ENCODE data around the gene ITIH4.

ITIH4 gene

DNA sequence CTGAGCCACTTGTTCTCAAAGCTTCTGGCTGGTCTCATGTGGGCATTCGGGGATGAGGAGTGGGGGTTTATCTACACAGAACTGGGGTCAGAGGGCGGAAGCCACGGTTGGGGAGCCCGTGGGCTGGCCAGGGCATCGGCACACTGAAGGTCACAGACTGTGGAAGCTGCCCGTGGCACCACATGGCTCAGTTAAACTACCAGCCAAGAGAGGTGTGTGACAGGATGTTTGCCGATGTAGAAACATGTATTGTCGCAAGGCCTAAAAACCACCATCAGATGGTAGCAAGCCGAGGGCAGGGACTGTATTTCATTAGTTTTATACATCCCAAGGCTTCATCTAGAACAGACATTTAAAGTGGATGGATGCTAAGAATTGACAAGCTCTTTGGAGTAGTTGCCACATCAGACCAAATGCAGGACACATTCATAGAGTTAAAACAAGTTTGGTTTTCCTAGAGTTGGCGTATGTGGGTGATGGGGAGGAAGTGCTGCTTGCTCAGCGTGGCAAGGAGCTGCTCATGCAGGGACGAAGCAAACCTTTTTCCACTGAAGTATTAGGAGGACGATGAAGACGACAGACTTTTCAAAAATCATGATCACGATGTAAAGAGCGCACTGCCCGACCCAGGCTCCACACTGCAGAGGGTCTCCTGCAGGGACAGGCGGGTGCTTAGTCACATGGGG is 14.0 kb upstream of the ITIH4 start:
- Histone ChIP-seq H3K9ac (ENCODE audit: low read depth, low read length) (no peak overlapping the region), H3K4me1 (ENCODE audit: insufficient read depth, low read length) (no peaks in the 10 kb centered on the region; the same call in 1 of the 2 replicates), H3K9me3 (ENCODE audit: control insufficient read depth, insufficient read depth, low read length) (no peaks in the 10 kb centered on the region), H3K36me3 (ENCODE audit: insufficient read depth, low read length) (peaks cover 7% of the 10 kb centered on the region; the same call in 1 of the 2 replicates)

GRCh38 chr3:52843881-52844280 is 13.4 kb upstream of the ITIH4 start:
- Histone ChIP-seq H3K9ac (ENCODE audit: low read depth, low read length) (no peak overlapping the region), H3K9me3 (ENCODE audit: control insufficient read depth, insufficient read depth, low read length) (no peaks in the 10 kb centered on the region), H3K4me1 (ENCODE audit: insufficient read depth, low read length) (no peaks in the 10 kb centered on the region; the same call in 1 of the 2 replicates), H3K36me3 (ENCODE audit: insufficient read depth, low read length) (peaks cover 7% of the 10 kb centered on the region; the same call in 1 of the 2 replicates)

DNA sequence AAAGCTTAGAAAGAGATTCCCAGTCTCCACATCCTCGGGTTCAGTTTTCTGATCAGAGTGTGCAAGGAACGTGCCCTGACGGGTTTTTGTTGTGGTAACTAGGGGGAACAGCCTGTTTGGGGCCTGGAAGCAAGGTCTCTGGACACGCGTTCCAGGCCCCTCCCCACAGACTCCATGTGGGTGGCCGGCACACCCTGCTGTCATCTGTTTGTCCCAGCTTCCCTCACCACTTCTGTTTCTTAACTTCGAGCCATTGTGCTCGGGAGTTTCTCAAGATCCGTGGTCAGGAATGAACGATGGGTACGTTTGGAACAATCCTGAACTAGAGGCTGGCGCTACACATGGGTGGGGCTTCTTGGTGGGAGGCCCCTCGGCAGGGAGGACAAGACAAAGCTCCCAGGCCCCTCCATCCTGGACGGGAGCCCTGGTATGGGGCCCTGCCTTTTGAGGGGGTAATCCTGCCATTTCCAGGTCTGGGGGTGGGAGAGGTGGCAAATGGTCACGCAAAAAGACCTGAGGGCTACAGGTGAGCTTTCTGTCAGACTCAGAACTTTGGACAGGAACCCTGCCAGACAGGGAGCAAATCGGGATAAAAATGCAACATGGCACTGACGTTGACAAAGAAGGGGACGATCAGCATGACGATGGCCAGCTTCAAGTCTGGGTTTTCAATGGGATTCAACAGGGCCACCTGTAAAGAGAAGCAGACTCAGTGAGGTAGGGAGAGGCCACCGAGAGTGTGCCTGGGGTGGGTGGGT is 12.8 kb upstream of the ITIH4 start:
- Histone ChIP-seq H3K9ac (ENCODE audit: low read depth, low read length) (no peak overlapping the region), H3K4me1 (ENCODE audit: insufficient read depth, low read length) (no peaks in the 10 kb centered on the region; the same call in 1 of the 2 replicates)

DNA sequence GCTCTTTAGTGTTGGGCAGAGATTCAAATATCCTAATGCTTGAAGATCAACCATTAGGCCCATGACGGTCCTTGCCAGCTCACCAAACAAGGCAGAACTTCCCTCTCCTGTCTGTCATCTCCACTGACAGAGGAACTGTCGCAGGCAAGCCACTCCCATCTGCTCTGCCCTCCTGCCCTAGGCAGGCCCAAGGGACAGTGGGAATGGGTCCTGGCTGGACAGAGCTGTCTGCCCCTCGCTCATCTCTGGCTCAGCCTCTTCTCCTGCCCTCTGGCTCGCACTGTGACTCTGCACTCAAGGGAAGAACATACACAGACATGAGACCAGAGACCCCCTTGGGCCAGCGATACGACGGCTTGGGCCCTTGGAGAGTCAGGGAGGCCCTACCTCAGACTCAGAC is 12.0 kb upstream of the ITIH4 start:
- Histone ChIP-seq H3K36me3 (ENCODE audit: insufficient read depth, low read length) (no peaks in the 10 kb centered on the region), H3K9me3 (ENCODE audit: control insufficient read depth, insufficient read depth, low read length) (no peaks in the 10 kb centered on the region), H3K9ac (ENCODE audit: low read depth, low read length) (no peak overlapping the region), H3K4me1 (ENCODE audit: insufficient read depth, low read length) (no peaks in the 10 kb centered on the region; the same call in 1 of the 2 replicates)

More for the DNA sequence above, 12.8 kb upstream of the ITIH4 start:
- Histone ChIP-seq H3K36me3 (ENCODE audit: insufficient read depth, low read length) (peaks cover 7% of the 10 kb centered on the region; the same call in 1 of the 2 replicates), H3K9me3 (ENCODE audit: control insufficient read depth, insufficient read depth, low read length) (no peaks in the 10 kb centered on the region)

- Histone ChIP-seq H3K36me3 (ENCODE audit: insufficient read depth, low read length) (no peaks in the 10 kb centered on the region), H3K9ac (ENCODE audit: low read depth, low read length) (no peak overlapping the region), H3K9me3 (ENCODE audit: control insufficient read depth, insufficient read depth, low read length) (no peaks in the 10 kb centered on the region), H3K4me1 (ENCODE audit: insufficient read depth, low read length) (no peaks in the 10 kb centered on the region; the same call in 1 of the 2 replicates)
Measured at GRCh38 chr3:52841981-52842340, 11.5 kb upstream of the ITIH4 start.

DNA sequence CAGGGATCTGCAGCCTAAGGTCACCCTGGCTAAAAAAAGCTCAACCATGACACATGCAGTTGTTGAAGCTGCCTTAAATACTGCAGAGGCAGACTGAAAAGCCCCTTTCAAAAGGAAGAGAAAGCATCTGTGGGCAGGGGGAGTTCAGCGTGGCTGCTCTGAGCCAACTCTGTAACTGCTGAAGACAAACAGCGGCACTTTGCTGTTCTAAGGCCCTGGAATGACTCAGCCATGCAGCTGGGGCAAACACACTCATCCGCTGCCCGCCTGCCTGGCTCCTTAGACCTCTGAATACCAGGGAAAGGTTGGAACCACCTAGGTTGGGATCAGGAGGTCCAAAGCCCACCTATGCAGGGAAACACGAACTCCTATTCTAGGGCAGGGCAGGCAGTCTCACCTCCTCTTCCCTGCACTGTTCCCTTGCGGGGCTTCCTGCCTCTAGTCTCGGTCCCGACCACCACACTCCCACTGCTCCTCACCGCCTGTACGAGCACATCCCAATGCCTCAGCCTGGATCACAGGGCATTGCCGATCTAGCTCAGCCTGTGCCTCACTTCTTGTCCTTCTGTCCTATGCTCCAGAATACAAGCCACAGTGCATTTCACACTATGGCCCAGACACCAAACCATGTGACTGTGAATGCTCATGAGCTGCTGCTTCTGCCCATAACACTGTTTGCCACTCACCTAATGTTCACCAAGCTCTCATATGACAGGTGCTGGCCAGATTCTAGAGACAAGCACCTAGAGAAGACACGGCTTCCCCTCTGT is 10.9 kb upstream of the ITIH4 start:
- H3K9ac ChIP-seq (ENCODE audit: low read depth, low read length), result no peak overlapping the region
- H3K4me1 ChIP-seq (ENCODE audit: insufficient read depth, low read length), result no peaks in the 10 kb centered on the region; the same call in 1 of the 2 replicates
- no peaks in the 10 kb centered on the region for H3K36me3 ChIP-seq (ENCODE audit: insufficient read depth, low read length)
- no peaks in the 10 kb centered on the region for H3K9me3 ChIP-seq (ENCODE audit: control insufficient read depth, insufficient read depth, low read length)

DNA sequence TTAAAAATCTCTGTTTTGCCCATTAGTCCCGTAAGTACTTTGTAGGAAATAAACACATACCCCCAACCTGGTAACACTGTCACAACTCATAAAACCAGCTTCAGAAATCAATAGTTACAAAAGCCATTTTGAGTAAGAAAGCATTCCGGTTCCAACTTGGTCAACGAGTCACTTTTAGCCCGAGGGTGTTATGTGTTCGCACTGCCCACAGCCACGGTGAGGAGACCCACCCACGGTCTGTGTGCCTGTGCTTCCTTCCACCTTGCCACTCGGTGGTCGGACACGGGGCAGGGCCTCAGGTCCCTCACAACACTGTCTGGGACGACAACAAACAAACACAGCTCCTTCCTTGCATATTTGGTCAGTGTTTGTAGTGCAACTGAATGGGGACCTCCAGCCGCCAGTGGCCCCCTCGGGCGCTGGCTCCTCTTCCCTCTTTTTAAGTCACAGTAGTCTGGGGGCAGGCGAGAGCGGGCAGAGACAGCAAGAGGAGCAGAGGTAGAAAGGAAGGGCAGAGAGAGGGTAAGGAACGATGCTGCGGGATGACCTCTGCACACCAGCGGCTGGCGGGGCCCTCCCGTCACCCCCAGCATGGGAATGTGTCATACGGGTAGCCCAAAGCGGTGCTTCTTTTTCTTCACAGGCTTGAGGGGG is 9.5 kb upstream of the ITIH4 start:
- peaks cover 6% of the 10 kb centered on the region; the same call in 1 of the 2 replicates for H3K4me1 ChIP-seq (ENCODE audit: insufficient read depth, low read length)
- no peaks in the 10 kb centered on the region for H3K36me3 ChIP-seq (ENCODE audit: insufficient read depth, low read length)
- no peak overlapping the region for H3K9ac ChIP-seq (ENCODE audit: low read depth, low read length)
- H3K9me3 ChIP-seq (ENCODE audit: control insufficient read depth, insufficient read depth, low read length), result no peaks in the 10 kb centered on the region

GRCh38 chr3:52839268-52839575 is 8.8 kb upstream of the ITIH4 start:
- H3K4me1 ChIP-seq (ENCODE audit: insufficient read depth, low read length), result peaks cover 6% of the 10 kb centered on the region; the same call in 1 of the 2 replicates
- no peaks in the 10 kb centered on the region for H3K36me3 ChIP-seq (ENCODE audit: insufficient read depth, low read length)
- H3K9ac ChIP-seq (ENCODE audit: low read depth, low read length), result no peak overlapping the region
- H3K9me3 ChIP-seq (ENCODE audit: control insufficient read depth, insufficient read depth, low read length), result no peaks in the 10 kb centered on the region

DNA sequence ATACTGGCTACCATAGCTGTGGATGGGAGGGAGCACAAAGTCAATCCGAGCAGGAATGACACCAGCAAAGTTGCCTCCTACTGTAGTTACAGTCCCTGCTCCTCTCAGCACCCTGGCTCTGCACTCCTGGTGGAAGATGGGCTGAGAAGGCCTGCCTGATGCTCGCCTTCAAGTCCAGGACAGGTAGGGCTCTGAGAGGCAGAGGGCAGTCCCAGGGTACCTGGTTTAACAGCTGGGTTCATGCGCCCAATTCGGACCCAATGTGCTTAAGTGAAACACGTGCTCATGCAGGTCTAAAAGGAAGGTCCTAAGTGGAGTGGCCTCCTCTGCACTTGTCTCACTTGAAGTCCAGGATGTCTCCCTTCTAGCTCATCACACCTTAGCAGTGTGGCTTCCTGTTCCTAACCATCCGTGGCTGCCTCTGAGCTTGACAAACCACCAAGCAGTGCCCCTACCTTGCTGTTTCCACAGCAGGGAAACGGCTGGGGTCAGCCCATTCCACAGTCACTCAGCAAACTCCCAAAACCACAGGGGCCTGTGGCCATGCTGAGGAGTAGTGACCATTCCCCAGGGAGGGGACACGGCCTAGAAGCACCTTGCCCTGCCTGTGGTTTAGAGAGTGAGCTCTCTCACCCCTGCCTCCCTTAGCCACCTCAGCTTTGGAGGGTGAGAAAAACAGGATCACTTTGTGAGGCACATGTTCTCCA is 8.2 kb upstream of the ITIH4 start:
- H3K36me3 ChIP-seq (ENCODE audit: insufficient read depth, low read length), result no peaks in the 10 kb centered on the region
- H3K4me1 ChIP-seq (ENCODE audit: insufficient read depth, low read length), result peaks cover 6% of the 10 kb centered on the region; the same call in 1 of the 2 replicates
- H3K9ac ChIP-seq (ENCODE audit: low read depth, low read length), result no peak overlapping the region
- no peaks in the 10 kb centered on the region for H3K9me3 ChIP-seq (ENCODE audit: control insufficient read depth, insufficient read depth, low read length)

DNA sequence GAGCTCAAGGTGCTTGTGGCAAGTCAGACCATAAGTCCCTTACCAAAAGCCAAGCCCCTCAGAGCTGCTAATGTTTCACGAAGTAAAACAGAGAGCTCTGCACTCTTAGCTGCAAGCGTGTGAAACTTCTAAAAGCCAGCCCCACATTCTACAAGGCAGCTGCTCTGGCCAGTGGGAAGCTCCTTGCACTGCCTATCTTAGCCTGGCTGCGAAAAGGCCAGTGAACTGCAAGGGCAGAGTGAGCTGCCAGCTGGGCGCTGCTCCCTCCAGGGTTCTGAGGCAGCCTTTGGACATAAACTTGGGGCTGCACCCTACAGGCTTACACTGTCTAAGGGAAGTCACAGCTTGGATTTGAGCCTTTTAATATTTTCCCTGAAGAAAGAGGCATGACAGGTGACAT is 6.5 kb upstream of the ITIH4 start:
- no peak overlapping the region for H3K9ac ChIP-seq (ENCODE audit: low read depth, low read length)
- no peaks in the 10 kb centered on the region for H3K9me3 ChIP-seq (ENCODE audit: control insufficient read depth, insufficient read depth, low read length)
- peaks cover 6% of the 10 kb centered on the region; the same call in 1 of the 2 replicates for H3K4me1 ChIP-seq (ENCODE audit: insufficient read depth, low read length)
- H3K36me3 ChIP-seq (ENCODE audit: insufficient read depth, low read length), result no peaks in the 10 kb centered on the region

- no peaks in the 10 kb centered on the region for H3K36me3 ChIP-seq (ENCODE audit: insufficient read depth, low read length)
- H3K9me3 ChIP-seq (ENCODE audit: control insufficient read depth, insufficient read depth, low read length), result no peaks in the 10 kb centered on the region
- H3K4me1 ChIP-seq (ENCODE audit: insufficient read depth, low read length), result peaks cover 6% of the 10 kb centered on the region; the same call in 1 of the 2 replicates
- H3K9ac ChIP-seq (ENCODE audit: low read depth, low read length), result no peak overlapping the region
Measured at GRCh38 chr3:52836471-52836845, 6.0 kb upstream of the ITIH4 start.

GRCh38 chr3:52835766-52836470 is 5.4 kb upstream of the ITIH4 start:
- H3K9me3 ChIP-seq (ENCODE audit: control insufficient read depth, insufficient read depth, low read length), result no peaks in the 10 kb centered on the region
- H3K9ac ChIP-seq (ENCODE audit: low read depth, low read length), result no peak overlapping the region
- H3K36me3 ChIP-seq (ENCODE audit: insufficient read depth, low read length), result no peaks in the 10 kb centered on the region

DNA sequence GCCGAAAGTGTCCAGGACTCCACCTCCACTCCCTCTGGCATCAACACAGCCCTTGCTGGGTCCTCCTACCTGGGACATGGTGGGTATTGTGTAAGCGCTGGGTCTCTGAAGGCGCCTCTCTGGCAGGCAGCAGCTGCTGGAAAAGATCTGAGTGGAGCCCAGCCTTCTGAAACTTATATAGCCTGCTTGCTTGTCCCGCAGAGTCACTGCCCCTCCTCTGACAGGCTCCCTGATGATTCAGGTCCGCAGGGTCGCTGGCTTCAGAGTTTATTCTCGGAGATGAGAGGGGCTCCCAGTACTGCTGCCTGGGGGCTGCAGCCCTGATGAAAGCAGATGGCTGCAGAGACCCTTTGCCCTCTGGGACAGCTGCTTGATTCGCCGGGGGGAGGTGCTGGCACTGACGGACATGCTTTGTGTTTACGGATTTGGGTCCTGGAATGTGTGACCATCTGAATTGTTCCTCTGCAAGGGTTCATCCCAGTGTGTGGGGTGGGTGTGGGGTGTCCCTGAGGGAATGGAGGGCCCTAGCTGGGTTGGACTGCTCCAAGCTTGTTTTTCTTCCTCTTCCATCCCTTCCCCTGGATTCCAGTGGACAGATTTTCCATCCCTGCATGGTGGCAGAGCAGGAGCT is 4.5 kb upstream of the ITIH4 start, which contains the start of gene MUSTN1:
Gene MUSTN1, minus strand, starts transcription at position 149 of the 631 bp plus-strand sequence. Its CDS starts 71 bp downstream, at position 78.
- Histone ChIP-seq H3K9me3 (ENCODE audit: control insufficient read depth, insufficient read depth, low read length) (no peaks in the 10 kb centered on the region), H3K9ac (ENCODE audit: low read depth, low read length) (no peak within 1 kb of the TSS), H3K4me1 (ENCODE audit: insufficient read depth, low read length) (peaks cover 11% of the 10 kb centered on the region; the same call in 1 of the 2 replicates), H3K36me3 (ENCODE audit: insufficient read depth, low read length) (no peaks in the 10 kb centered on the region)

More at GRCh38 chr3:52835766-52836470, 5.4 kb upstream of the ITIH4 start:
- peaks cover 7% of the 10 kb centered on the region; the same call in 1 of the 2 replicates for H3K4me1 ChIP-seq (ENCODE audit: insufficient read depth, low read length)

Data from ES-I3 (cell line).